HG03558 (cell line): ENCODE results near the gene HDAC8.
"Not testable (repeated sequence)": the region's sequence is repeated elsewhere in the genome, so short reads cannot be mapped to it uniquely, and the experiment has no call there.

Experiments used
- ATAC-seq: cut with Tn5 transposase; IDR thresholded peaks from one replicate; pipeline ENCODE4 v1.9.1; 2021; ENCODE audit warnings: moderate number of reproducible peaks; ENCODE audit not compliant: unreplicated experiment; ENCODE audit errors: extremely low read depth

HDAC8 gene

GRCh38 chrX:72466493-72466892 lies 106.2 kb downstream of the HDAC8 start:
- no peak for ATAC-seq

- no peak for ATAC-seq
Observed at GRCh38 chrX:72465889-72466288, 106.8 kb downstream of the HDAC8 start.

- no peak for ATAC-seq
Observed at GRCh38 chrX:72461766-72462165, 110.9 kb downstream of the HDAC8 start.

- ATAC-seq, result no peak
Observed at GRCh38 chrX:72461288-72461687, 111.4 kb downstream of the HDAC8 start.

- ATAC-seq, result no peak
Observed at GRCh38 chrX:72460715-72461114, 111.9 kb downstream of the HDAC8 start.

- not testable (repeated sequence) for ATAC-seq
Observed at GRCh38 chrX:72449034-72449433, 123.6 kb downstream of the HDAC8 start.

- ATAC-seq, result not testable (repeated sequence)
Observed at GRCh38 chrX:72440764-72441163, 131.9 kb downstream of the HDAC8 start.

- no peak for ATAC-seq
Observed at GRCh38 chrX:72436010-72436409, 136.6 kb downstream of the HDAC8 start.

- ATAC-seq, result no peak
Observed at GRCh38 chrX:72430405-72430968, 142.2 kb downstream of the HDAC8 start.

- ATAC-seq, result no peak
Observed at GRCh38 chrX:72421797-72422196, 150.8 kb downstream of the HDAC8 start.

GRCh38 chrX:72409993-72410392 lies 162.7 kb downstream of the HDAC8 start:
- ATAC-seq, result no peak

GRCh38 chrX:72408885-72409284 lies 163.8 kb downstream of the HDAC8 start:
- no peak for ATAC-seq

- not testable (repeated sequence) for ATAC-seq
Observed at GRCh38 chrX:72405136-72405535, 167.5 kb downstream of the HDAC8 start.

- no peak for ATAC-seq
Observed at GRCh38 chrX:72402614-72403013, 170.0 kb downstream of the HDAC8 start.

- no peak for ATAC-seq
Observed at GRCh38 chrX:72399816-72400215, 172.8 kb downstream of the HDAC8 start.

GRCh38 chrX:72396117-72396516 lies 176.5 kb downstream of the HDAC8 start:
- no peak for ATAC-seq

GRCh38 chrX:72395237-72395636 lies 177.4 kb downstream of the HDAC8 start:
- no peak for ATAC-seq

GRCh38 chrX:72394518-72395170 lies 178.0 kb downstream of the HDAC8 start:
- no peak for ATAC-seq

GRCh38 chrX:72393836-72394517 lies 178.7 kb downstream of the HDAC8 start:
- ATAC-seq, result no peak

- no peak for ATAC-seq
Observed at GRCh38 chrX:72392816-72393800, 179.5 kb downstream of the HDAC8 start.
